HG03039 (cell line): Measurements from ENCODE around the gene MAST3.
"Not testable (repeated sequence)": the region's sequence is repeated elsewhere in the genome, so short reads cannot be mapped to it uniquely, and the experiment has no call there.

Experiments used
- ATAC-seq: cut with Tn5 transposase; IDR thresholded peaks from one replicate; pipeline ENCODE4 v1.9.1; 2021; ENCODE audit warnings: mild to moderate bottlenecking, moderate library complexity; ENCODE audit not compliant: unreplicated experiment

The MAST3 gene

DNA sequence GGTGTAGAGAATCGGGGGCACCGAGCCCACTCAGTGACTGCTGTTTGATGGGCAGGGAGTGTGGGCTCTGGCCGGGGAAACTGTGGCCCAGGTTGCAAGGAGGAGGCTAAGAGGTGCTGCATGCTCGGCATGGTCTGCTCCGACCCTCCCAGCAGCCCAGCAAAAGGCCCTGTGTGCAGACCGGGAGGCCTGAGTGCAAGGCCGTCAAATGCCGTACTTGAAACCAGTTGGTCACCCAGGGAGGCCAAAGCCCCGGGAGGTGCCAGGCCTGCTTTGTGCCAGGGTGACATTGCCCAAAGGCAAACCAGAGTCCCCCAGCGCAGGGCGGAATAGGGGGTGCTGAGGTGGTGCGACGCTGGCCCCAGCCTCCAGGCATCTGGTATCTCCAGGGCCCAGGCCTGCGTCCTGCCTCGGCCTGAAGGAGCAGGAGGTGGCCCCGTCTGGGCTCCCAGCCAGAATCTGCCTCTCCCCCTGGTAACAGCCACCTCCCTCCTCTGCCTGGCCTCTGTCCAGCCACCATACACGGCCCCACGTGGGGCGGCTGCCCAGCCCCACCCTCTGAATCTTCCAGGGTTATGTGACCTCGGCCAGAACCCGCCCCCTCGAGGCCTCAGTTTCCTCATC is 59.4 kb downstream of the MAST3 start:
- ATAC-seq, result no peak

DNA sequence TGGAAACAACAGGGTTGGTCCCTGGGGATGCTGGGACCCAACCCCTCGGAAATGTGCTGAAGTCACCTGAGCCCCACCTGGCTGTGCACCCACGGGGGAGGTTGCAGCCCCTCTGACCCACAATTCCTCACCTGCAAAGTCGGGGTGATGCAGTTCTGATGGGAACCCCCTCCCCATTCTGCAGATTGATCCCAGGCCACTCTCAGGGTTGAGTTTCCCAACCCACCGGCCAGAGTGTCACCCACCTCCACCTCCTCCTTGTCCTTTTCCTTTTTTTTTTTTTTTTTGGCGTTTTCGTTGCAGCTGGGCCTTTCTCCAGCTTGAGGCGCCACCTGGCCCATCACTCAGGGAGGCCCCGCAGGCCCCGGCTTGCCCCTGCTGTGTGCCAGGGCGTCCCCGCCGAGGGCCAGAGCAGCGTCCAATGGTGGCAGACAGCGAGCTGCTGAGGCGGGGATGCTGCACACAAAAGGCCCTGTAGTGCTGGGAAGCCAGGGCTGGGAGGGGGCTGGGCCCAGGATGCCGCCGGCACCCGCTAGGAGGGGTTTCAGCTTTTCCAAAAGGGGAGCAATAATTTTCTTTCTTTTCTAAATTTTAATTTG is 60.0 kb downstream of the MAST3 start:
- no peak for ATAC-seq

DNA sequence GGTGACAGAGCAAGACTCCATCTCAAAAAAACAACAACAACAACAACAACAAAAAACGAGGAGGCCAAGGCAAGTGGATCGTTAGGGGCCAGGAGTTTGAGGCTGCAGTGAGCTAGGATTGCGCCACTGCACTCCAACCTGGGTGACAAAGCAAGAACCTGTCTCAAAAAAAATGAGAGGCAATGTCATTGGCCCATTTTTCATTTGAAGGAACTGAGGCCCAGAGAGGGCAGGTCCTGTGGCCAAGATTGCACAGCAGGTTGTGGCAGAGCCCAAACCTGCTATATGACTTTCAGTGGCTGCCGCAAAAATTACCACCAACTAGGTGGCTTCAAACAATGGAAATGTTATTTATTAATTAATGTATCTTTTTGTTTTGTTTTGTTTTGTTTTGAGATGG is 60.9 kb downstream of the MAST3 start:
- no peak for ATAC-seq

DNA sequence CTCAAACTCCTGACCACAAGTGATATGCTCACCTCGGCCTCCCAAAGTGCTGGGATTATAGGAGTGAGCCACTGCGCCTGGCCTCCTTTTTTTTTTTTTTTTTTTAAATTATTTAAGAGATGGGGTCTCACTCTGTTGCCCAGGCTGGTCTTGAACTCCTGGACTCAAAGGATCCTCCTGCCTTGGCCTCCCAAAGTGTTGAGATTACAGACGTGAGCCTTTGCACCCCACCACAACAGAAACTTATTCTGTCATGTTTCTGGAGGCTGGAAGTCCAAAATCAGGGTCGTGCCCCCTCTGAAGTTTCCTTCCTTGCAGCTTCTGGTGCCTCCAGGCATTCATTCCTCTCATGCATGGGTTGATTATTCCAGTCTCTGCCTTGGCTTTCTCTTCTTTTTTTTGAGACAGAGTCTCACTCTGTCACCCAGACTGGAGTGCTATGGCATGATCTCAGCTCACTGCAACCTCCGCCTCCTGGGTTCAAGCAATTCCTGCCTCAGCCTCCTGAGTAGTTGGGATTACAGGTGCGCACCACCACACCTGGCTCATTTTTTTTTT is 61.6 kb downstream of the MAST3 start:
- ATAC-seq, result not testable (repeated sequence)

DNA sequence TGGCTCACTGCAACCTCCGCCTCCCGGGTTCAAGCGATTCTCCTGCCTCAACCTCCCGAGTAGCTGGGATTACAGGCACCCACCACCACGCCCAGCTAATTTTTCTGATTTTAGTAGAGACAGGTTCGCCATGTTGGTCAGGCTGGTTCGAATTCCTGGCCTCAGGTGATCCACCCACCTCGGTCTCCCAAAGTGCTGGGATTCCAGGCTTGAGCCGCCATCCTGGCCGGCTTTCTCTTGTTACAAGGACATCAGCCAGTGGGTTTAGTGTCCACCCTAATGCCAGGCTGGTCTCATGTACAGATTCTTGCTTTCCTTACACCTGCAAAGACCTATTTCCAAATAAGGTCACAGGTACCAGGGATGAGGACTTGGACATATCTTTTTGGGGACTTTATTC is 62.2 kb downstream of the MAST3 start:
- ATAC-seq, result no peak

DNA sequence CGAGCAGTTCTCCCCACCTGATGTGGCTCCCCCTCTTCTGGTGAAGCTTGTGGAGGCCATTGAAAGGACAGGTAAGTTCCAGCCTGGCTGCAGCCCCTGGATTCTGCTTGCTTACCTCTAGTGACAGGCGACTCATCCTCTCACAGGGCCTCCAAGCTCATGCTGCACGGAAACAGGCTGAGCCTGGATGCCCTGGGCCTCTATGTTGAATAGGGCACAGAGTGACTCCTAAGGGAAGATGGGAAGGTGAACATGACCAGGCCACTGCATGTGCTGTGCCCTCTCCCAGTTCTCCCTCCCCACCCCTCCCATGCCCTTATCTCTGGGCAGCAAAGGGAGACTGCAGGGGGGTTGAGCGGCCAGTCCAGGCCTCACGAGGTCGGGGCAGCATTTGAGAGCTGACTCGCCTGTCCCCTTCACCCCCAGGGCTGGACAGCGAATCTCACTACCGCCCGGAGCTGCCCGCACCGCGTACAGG is 63.0 kb downstream of the MAST3 start:
- no peak for ATAC-seq

DNA sequence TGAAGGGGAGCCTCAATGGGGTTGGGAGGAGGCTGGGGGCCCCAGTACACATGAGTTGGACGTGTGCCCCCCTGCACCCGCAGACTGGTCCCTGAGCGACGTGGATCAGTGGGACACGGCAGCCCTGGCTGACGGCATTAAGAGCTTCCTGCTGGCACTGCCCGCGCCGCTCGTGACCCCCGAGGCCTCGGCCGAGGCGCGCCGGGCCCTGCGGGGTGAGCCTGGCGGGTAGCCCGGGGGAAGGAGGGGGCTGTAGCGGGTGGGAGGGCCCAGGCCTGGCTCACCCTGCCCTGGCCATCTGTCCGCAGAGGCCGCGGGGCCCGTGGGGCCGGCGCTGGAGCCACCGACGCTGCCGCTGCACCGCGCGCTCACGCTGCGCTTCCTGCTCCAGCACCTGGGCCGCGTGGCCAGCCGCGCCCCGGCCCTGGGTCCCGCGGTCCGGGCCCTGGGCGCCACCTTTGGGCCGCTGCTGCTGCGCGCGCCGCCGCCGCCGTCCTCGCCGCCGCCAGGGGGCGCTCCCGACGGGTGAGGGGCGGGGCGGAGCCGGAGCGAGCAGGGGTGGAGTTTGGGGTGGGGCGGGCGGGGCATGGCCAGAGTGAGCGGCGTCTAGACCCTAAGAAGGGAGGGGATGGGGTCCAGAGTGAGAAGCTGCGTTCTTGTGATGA is 63.5 kb downstream of the MAST3 start:
- ATAC-seq, result peak; percentile 57

DNA sequence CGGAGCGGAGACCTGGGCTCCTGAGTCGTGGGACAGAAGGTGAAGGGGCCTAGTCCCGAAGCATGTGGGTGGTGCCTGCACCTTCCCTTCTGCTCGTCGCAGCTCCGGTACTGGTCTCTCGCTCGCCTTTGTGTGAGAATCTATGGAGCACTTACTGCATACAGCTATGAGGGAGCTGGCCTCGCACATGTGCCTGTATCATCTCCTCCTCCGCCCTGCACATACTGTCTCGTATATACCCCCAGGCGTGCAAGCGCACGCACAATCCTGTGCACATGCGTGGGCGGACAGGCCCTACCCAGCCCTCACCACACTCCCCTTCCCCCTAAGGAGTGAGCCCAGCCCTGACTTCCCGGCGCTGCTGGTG is 64.0 kb downstream of the MAST3 start:
- no peak for ATAC-seq

DNA sequence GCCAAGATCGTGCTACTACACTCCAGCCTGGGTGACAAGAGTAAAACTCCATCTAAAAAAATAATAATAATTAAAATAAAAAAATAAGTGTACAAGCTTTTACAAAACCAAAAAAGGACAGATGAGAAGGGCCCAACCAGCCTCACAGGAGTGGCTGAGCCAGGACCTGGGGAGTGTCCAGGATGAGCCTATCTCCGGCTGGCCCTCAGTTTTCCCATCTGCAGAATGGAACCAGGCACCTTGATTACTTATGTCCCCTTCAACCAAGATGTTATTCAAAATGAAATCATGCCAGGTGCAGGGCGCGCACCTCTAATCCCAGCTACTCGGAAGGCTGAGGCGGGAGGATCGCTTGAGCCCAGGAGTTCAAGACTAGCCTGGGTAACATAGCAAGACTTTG is 66.5 kb downstream of the MAST3 start:
- ATAC-seq, result no peak

DNA sequence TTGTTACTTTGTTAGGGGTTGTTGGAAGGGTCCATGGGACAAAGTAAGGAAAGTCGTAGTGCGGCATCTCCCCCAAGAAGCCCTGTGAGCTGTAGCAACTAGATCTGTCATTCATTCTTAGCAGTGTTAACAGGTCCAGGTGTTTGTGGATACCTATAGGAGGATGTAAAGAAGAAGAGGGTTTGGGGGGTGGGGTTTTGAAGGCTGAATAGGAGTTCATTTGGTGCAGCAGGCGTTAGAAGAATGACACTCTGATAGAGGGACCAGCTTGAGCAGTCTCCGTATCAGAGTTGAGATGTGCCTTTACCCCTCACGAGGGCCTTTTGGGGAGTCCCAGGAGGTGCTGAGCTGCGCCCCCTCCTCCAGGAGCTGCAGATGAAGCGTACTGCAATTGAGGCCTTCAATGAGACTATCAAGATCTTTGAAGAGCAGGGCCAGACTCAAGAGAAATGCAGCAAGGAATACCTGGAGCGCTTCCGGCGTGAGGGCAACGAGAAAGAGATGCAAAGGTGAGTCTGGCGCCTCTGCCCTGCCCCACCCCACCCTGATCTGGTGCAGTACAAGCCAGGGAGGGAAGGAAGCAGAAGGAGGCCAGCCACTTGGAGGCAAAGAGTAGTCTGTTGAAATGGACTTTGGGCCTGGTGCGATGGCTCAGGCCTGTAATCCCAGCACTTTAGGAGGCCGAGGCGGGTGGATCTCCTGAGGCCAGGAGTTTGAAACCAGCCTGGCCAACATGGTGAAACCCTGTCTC is 68.4 kb downstream of the MAST3 start:
- no peak for ATAC-seq

DNA sequence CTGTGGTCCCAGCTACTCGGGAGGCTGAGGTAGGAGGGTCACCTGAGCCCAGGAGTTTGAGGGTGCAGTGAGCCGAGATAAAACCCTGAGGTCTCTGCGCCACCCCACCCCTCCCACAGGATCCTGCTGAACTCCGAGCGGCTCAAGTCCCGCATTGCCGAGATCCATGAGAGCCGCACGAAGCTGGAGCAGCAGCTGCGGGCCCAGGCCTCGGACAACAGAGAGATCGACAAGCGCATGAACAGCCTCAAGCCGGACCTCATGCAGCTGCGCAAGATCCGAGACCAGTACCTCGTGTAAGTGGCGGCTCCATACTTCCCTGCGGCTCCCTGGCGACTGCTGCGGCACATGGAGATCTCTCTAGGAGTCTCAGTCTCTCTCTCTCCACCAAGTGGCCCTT is 69.4 kb downstream of the MAST3 start:
- no peak for ATAC-seq

DNA sequence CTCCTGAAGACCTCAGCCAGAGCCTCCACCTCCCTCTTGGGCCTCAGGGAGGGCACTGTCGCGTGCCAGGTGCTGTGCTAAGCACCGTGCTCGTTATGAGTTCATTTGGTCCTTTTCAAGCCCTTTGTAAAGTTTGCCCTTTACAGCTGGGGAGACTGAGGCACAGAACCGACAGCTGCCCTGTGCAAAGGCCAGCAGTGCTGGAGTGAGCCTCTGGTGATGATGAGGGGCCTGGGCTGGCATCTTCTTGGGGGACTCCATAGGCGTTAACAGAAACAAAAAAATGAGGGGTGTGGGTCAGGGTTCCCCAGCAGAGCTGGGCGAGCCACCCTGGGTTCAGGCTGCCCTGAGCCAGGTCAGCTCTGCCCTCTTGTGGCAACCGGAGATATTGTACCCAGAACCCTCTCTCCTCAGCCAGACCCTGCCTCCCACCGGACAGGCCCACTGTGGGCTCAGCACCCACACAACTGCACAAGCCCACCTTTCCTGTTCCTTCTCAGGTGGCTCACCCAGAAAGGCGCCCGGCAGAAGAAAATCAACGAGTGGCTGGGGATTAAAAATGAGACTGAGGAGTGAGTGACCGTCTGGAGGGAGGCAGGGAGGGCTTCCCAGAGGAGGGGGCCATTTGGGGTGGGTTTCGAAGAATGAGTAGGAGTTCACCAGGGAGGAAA is 70.5 kb downstream of the MAST3 start:
- no peak for ATAC-seq

DNA sequence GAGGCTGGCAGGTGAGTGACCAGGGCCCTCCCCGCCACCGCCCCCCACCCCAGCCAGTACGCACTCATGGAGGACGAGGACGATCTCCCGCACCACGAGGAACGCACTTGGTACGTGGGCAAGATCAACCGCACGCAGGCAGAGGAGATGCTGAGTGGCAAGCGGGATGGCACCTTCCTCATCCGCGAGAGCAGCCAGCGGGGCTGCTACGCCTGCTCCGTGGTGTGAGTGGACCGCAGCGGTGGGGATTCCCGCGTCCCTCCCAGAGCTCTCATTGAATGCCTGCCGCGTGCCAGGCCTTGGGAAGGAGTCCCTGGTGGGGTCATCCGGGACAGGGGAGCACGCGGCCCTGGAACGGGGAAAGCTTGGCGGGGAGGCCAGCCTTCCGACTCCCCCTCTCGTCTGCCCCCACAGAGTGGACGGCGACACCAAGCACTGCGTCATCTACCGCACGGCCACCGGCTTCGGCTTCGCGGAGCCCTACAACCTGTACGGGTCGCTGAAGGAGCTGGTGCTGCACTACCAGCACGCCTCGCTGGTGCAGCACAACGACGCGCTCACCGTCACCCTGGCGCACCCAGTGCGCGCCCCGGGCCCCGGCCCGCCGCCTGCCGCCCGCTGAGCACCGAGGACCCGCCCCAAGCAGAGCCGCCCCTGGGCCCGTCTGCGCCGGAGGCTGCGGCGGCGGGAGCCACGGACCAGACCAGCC is 71.2 kb downstream of the MAST3 start:
- no peak for ATAC-seq

DNA sequence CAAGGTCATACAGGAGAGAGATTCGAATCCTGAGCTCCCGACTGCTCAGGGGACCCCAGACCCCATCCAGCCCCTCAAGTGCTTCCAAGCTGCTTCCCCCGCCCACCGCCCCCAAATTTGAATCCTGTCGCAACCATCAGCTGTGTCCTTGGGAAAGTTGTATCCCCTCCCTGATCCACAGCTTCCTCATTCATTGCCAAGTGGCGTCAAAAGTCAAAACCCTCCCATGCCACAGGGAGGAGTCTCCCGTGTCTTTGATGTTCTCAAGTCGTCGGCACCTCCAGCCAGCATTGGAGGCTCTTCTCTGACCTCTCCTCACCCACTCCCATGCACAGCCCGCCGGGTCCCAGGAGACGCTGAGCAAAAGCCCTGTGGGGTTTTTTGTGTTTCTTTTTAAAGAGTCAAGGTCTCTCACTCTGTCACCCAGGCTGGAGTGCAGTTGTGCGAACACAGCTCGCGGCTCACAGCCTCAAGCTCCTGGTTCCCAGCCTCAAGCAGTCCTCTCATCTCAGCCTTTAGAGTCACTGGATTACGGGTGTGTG is 73.2 kb downstream of the MAST3 start:
- no peak for ATAC-seq

DNA sequence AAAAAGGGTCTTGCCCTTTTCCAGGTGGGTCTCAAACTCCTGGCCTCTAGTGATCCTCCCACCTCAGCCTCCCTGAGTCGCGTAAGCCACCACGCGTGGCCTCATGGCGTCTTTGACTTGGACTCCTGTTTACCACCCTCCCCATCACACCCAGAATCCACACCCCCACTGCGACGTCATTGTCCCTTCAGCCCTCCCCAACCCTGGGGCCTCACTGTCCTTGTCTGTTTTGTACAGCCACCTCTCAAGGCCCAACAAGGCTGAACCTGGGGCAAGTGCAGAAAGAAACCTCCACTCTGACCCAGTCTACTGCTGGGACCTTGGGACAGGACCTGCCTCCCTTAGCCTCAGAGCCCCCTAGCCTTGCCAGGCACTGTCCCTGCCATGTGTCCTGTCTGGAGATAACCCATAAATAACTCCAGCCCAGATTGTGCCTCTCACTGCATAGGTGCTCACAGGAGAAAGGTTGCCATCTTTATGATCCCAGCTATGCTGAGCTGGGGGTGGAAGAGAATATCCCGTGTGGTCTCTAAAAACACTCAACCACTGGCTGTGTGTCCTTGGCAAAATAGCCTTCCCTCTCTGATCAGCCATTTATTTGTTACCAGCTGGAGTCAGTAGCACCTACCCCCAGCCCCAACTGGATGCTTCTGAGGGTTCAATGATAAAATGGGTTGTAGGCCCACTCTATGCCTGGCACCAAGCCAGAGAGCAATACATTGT is 74.2 kb downstream of the MAST3 start:
- no peak for ATAC-seq

DNA sequence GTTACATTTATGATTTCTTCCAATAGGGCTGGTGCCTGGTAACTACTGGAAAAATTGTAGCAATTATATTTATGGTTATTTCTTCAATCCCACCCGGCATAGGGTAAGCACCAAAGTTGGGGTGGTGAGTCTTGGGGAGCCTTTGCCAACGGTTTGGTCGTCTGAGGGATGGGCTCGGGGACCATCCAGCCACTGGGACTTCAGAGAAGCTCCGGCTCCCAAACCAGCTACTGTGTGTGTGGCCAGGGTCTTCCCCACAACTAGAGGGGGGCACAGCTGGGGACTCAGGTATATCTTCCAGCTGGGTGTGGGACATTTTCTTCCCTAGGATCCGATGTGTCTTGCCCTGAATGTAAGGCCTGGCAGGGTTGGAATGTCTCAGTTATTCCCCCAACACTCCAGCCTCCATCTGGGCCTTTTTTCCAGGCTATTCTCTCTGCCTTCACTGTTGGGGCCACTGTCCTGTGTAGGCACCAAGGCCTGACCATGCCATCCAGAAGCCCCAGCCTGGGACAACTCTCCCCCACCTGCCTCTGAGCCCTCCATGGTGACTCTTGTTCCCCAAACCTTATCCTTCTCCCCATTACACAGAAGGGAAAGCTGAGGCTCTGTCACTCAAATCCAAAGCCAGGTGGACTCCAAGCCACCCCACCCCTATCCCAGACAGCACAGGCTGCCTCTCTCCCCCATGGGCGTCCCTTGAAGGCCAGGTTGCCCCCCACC is 74.9 kb downstream of the MAST3 start:
- ATAC-seq, result no peak

DNA sequence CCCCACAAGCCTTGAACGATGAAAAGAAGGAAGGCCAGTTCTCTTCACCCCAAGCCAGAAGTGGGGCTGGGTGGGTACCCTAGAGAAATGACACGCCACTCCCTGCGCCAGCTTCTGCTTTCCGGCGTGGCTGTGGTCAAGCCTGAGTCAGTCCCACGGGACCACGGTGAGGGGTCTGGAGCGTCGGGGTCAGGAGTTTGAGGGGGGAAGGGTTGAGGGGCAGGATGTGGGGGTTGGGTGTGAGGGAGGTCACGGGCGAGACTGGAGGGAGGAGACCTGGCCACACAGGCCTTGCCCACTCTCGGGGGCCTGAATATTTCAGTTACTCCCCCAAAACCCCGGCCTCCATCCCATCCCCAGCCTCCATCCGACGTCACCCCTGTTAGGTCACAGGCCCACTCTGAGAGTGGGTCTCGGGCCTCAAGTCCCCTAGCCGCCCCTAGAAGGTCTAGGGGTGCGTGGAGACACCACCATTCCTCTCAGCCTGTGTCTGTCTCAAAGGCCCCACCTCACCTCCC is 75.5 kb downstream of the MAST3 start:
- ATAC-seq, result no peak

DNA sequence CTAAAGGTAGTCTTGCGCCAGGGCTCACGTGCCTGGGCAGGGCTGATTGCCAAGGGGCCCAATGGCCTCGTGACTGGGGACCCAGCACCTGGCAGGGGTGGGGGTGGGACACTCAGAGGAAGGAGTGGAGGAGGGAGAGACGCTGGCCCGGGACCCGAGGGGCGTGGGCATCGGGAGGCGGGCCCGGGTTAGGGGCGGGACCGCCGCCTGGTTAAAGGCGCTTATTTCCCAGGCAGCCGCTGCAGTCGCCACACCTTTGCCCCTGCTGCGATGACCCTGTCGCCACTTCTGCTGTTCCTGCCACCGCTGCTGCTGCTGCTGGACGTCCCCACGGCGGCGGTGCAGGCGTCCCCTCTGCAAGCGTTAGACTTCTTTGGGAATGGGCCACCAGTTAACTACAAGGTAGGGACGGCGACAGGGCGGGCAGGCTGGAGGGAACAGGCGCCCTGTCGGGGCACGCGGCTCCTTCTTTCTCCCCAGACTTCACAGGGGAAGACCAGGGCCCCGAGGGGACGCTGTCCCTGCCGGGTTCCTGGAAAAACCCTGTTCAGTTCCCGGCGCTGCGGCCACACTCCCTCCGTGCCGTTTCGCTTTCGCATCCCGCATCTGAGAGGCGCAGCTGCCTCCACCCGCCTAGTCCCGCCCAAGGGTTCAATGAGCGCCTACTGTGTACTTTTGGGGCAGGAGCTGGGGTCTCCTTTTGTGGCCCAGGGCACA is 76.2 kb downstream of the MAST3 start, which contains the start of gene IFI30:
IFI30 (plus strand) TSS at position 242 of the 717 bp plus-strand sequence; CDS start at position 271, 29 bp downstream.
- ATAC-seq, result peak; percentile 37
